ENCODE results near the gene HNRNPR. TPM values are rescaled to one million over a fixed set of nuclear protein-coding genes. Genes with fewer than 3 reads are reported as not detected.

The HNRNPR gene
- total RNA-seq, 2 experiments from 2014 or later = 92.0 to 93.3 TPM

- peaks cover 46% of the 10 kb centered on the region for H3K36me3 Mint-ChIP-seq (ENCODE audit: low read depth)
- H3K4me3 Mint-ChIP-seq = no peak overlapping the region
- H3K27ac ChIP-seq (ENCODE audit: low read depth in 1 of 2, low read length in 2 of 2) = no peak overlapping the region
- H3K27ac Mint-ChIP-seq = no peak overlapping the region
- no peak overlapping the region for H3K4me3 ChIP-seq (ENCODE audit: low read length)
- peaks cover 14 to 28% of the 10 kb centered on the region in 2 experiments for H3K9me3 ChIP-seq (ENCODE audit: control insufficient read depth in 1 of 2, insufficient read depth in 1 of 2, low read length in 2 of 2)
- H3K4me1 ChIP-seq (ENCODE audit: insufficient read depth, low read length) = no peaks in the 10 kb centered on the region
- peaks cover 5% of the 10 kb centered on the region for H3K36me3 ChIP-seq (ENCODE audit: insufficient read depth, low read length)
- ATAC-seq (ENCODE audit: poor library complexity) (no peak), DNase-seq (no peak)
- intact Hi-C loops (cut with DNase I, micrococcal nuclease) = no loop called here
- CTCF ChIA-PET = interaction anchor here (1.4 kb wide), 1 partner anchor 47 kb away, joined by 6 read pairs; no protein-coding TSS in a partner anchor
- H3K9me3 Mint-ChIP-seq = peaks cover 14% of the 10 kb centered on the region
- POLR2A ChIA-PET = interaction anchor here (0.8 to 1.0 kb wide), 2 partner anchors 12 to 13 kb away, joined by 4 read pairs; partner anchors contain the start of genes HNRNPR and ZNF436
- H3K27me3 ChIP-seq (ENCODE audit: control insufficient read depth in 1 of 2, insufficient read depth in 2 of 2, low read length in 2 of 2) = no peaks in the 10 kb centered on the region
- H3K4me1 Mint-ChIP-seq (ENCODE audit: low read depth) = peaks cover 6% of the 10 kb centered on the region
- no peaks in the 10 kb centered on the region for H3K27me3 Mint-ChIP-seq
- TF ChIP-seq, protein P1, sequence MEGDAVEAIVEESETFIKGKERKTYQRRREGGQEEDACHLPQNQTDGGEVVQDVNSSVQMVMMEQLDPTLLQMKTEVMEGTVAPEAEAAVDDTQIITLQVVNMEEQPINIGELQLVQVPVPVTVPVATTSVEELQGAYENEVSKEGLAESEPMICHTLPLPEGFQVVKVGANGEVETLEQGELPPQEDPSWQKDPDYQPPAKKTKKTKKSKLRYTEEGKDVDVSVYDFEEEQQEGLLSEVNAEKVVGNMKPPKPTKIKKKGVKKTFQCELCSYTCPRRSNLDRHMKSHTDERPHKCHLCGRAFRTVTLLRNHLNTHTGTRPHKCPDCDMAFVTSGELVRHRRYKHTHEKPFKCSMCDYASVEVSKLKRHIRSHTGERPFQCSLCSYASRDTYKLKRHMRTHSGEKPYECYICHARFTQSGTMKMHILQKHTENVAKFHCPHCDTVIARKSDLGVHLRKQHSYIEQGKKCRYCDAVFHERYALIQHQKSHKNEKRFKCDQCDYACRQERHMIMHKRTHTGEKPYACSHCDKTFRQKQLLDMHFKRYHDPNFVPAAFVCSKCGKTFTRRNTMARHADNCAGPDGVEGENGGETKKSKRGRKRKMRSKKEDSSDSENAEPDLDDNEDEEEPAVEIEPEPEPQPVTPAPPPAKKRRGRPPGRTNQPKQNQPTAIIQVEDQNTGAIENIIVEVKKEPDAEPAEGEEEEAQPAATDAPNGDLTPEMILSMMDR (IDR thresholded peaks at IDR 0.05) = no peak
Observed at GRCh38 chr1:23357138-23357908, 13.2 kb upstream of the HNRNPR start.

- H3K9me3 Mint-ChIP-seq = peaks cover 12% of the 10 kb centered on the region
- no peak for ATAC-seq (ENCODE audit: poor library complexity)
- no peaks in the 10 kb centered on the region for H3K4me1 ChIP-seq (ENCODE audit: insufficient read depth, low read length)
- H3K27ac Mint-ChIP-seq = no peak overlapping the region
- H3K9me3 ChIP-seq (ENCODE audit: control insufficient read depth in 1 of 2, insufficient read depth in 1 of 2, low read length in 2 of 2) = peaks cover 10 to 21% of the 10 kb centered on the region in 2 experiments
- H3K27me3 ChIP-seq (ENCODE audit: control insufficient read depth in 1 of 2, insufficient read depth in 2 of 2, low read length in 2 of 2) = no peaks in the 10 kb centered on the region
- H3K36me3 Mint-ChIP-seq (ENCODE audit: low read depth) = peaks cover 39% of the 10 kb centered on the region
- ChIA-PET POLR2A (interaction anchor here (0.9 to 1.0 kb wide), 2 partner anchors 12 to 13 kb away, joined by 3 to 4 read pairs; partner anchors contain the start of gene ZNF436), CTCF (no interaction called here)
- TF ChIP-seq, protein P1 (IDR thresholded peaks at IDR 0.05) = no peak
- H3K27ac ChIP-seq (ENCODE audit: low read depth in 1 of 2, low read length in 2 of 2) = no peak overlapping the region
- peaks cover 6% of the 10 kb centered on the region for H3K4me1 Mint-ChIP-seq (ENCODE audit: low read depth)
- no peak overlapping the region for H3K4me3 ChIP-seq (ENCODE audit: low read length)
- intact Hi-C loops (cut with DNase I, micrococcal nuclease) = no loop called here
- no peak overlapping the region for H3K4me3 Mint-ChIP-seq
- no peaks in the 10 kb centered on the region for H3K36me3 ChIP-seq (ENCODE audit: insufficient read depth, low read length)
- no peak for DNase-seq
- no peaks in the 10 kb centered on the region for H3K27me3 Mint-ChIP-seq
Observed at GRCh38 chr1:23356471-23357137, 12.5 kb upstream of the HNRNPR start.

DNA sequence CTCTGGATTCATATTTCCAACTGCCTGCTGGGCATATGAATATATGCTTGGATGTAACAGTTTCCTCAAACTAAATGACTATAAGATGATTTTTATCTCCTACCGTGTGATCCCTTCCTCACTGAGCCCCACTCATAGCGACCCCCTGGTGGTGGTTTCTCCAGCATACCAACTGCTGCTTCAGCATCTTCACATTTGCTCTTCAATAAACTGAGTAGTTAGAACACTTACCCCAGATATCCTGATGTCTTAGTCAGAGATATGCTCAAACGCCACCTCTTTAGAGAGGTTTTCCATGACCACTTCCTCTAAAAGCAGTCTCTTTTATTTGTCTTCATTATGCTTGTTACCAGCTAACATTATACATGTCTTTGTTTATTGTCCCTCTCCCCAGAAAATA, 10.2 kb upstream of the HNRNPR start:
- ATAC-seq (ENCODE audit: poor library complexity) = no peak
- no peak overlapping the region for H3K4me3 ChIP-seq (ENCODE audit: low read length)
- no peaks in the 10 kb centered on the region for H3K36me3 ChIP-seq (ENCODE audit: insufficient read depth, low read length)
- H3K27ac ChIP-seq (ENCODE audit: low read depth in 1 of 2, low read length in 2 of 2) = no peak overlapping the region
- POLR2A ChIA-PET = interaction anchor here (1.0 kb wide), 1 partner anchor 10 kb away, joined by 3 read pairs; the partner anchor contains the start of gene HNRNPR
- peaks cover 16% of the 10 kb centered on the region for H3K36me3 Mint-ChIP-seq (ENCODE audit: low read depth)
- TF ChIP-seq, protein P1 (IDR thresholded peaks at IDR 0.05) = no peak
- H3K4me3 Mint-ChIP-seq = no peak overlapping the region
- H3K27me3 Mint-ChIP-seq = no peaks in the 10 kb centered on the region
- no peak for DNase-seq
- peaks cover 4% of the 10 kb centered on the region for H3K9me3 Mint-ChIP-seq
- no peak overlapping the region for H3K27ac Mint-ChIP-seq
- intact Hi-C loops (cut with DNase I, micrococcal nuclease) = no loop called here
- H3K9me3 ChIP-seq (ENCODE audit: control insufficient read depth in 1 of 2, insufficient read depth in 1 of 2, low read length in 2 of 2) = peaks cover 0 to 10% of the 10 kb centered on the region in 2 experiments
- H3K4me1 Mint-ChIP-seq (ENCODE audit: low read depth) = peaks cover 6% of the 10 kb centered on the region
- CTCF ChIA-PET = no interaction called here
- H3K27me3 ChIP-seq (ENCODE audit: control insufficient read depth in 1 of 2, insufficient read depth in 2 of 2, low read length in 2 of 2) = no peaks in the 10 kb centered on the region
- no peaks in the 10 kb centered on the region for H3K4me1 ChIP-seq (ENCODE audit: insufficient read depth, low read length)
